A549 (cell line): ENCODE measurements around the gene COL16A1. TPM values are rescaled to one million over a fixed set of nuclear protein-coding genes. Genes with fewer than 3 reads are reported as not detected.

Experiments used
- ATAC-seq, 2 experiments: fragments of 200-7000 bp in 1 of 2; fragments of >200 bp in 1 of 2; cut with Nextera tagmentation in 1 of 2; cut with Tn5 transposase in 1 of 2; 3 replicates each; pipeline versions ENCODE4 v1.8.0 to v1.9.1; 2018 to 2020; ENCODE audit warnings: mild to moderate bottlenecking in 1 of 2, moderate library complexity in 1 of 2
- CTCF ChIA-PET: fragments of 300-600 bp; sonication (Branson Sonifier 250); formaldehyde crosslinking; extraction: SDS; loops from one replicate; lab custom pipeline; 2021; ENCODE audit warnings: antibody characterized with exemption, inconsistent platforms; lab: Yijun Ruan, JAX
- POLR2A ChIA-PET: fragments of 350-600 bp; formaldehyde crosslinking; extraction: SDS; loops from one replicate; lab custom pipeline; 2021; ENCODE audit warnings: antibody characterized with exemption, inconsistent platforms; lab: Yijun Ruan, JAX
- DNase-seq, 2 experiments: peaks; one replicate each; pipeline versions ENCODE4 v3.0.0 to v3.0.0-alpha.2; 2011 to 2016; ENCODE audit warnings: low read depth in 1 of 2, low spot score in 1 of 2
- FAIRE-seq: peaks from 2 replicates; lab custom pipeline; 2011; peaks lifted over from hg19 to GRCh38; lab: Jason Lieb, UNC
- H3K27ac ChIP-seq, 2 experiments: fragments of >200 bp; sonication (Bioruptor Twin); formaldehyde crosslinking; 3 replicates each; pipeline ENCODE4 v1.5.1; 2016 to 2017
- H3K4me1 ChIP-seq: fragments of >200 bp; sonication (Bioruptor Twin); formaldehyde crosslinking; 3 replicates; pipeline ENCODE4 v1.6.1; 2016
- H3K4me2 ChIP-seq: fragments of >200 bp; sonication (Bioruptor Twin); formaldehyde crosslinking; 3 replicates; pipeline ENCODE4 v1.6.1; 2016
- H3K4me3 ChIP-seq: fragments of >200 bp; sonication (Bioruptor Twin); formaldehyde crosslinking; 3 replicates; pipeline ENCODE4 v1.5.1; 2016
- H3K9me3 ChIP-seq: fragments of >200 bp; sonication (Bioruptor Twin); formaldehyde crosslinking; 3 replicates; pipeline ENCODE4 v1.6.1; 2016
- ATOH8 ChIP-seq: fragments of 250-450 bp; sonication (Bioruptor Pico); IDR thresholded peaks from 2 replicates; pipeline ENCODE4 v1.5.0; 2020; ENCODE audit warnings: low read depth, mild to moderate bottlenecking, moderate library complexity
- BHLHE40 ChIP-seq: IDR thresholded peaks from 2 replicates; pipeline ENCODE4 v1.6.1; 2012; ENCODE audit warnings: low read depth, low read length, inconsistent platforms
- CBX2 ChIP-seq: fragments of 200-600 bp; sonication (generic); IDR thresholded peaks from 2 replicates; pipeline ENCODE4 v1.6.1; 2016; ENCODE audit warnings: low read depth, mild to moderate bottlenecking, borderline replicate concordance
- CBX8 ChIP-seq: fragments of 200-600 bp; sonication (generic); IDR thresholded peaks from 2 replicates; pipeline ENCODE4 v1.6.1; 2016
- CEBPB ChIP-seq, 2 experiments: fragments of >200 bp in 1 of 2; sonication (Bioruptor Twin) in 1 of 2; formaldehyde crosslinking in 1 of 2; IDR thresholded peaks; 2 replicates each; pipeline ENCODE4 v1.6.1; 2012 to 2016
- CHD2 ChIP-seq: fragments of 150-350 bp; IDR thresholded peaks from 2 replicates; pipeline ENCODE4 v1.6.1; 2014; ENCODE audit warnings: low read length; ENCODE audit not compliant: partially characterized antibody
- CTCF ChIP-seq: fragments of >200 bp; sonication (Bioruptor Twin); formaldehyde crosslinking; IDR thresholded peaks from 3 replicates; pipeline ENCODE4 v1.5.1; 2016
- EHF ChIP-seq: fragments of 250-450 bp; sonication (Bioruptor Pico); IDR thresholded peaks from 2 replicates; pipeline ENCODE4 v1.5.0; 2020; ENCODE audit warnings: mild to moderate bottlenecking
- EHMT2 ChIP-seq: fragments of 200-600 bp; sonication (generic); IDR thresholded peaks from 2 replicates; pipeline ENCODE4 v1.6.1; 2016; ENCODE audit warnings: antibody characterized with exemption, low read depth, mild to moderate bottlenecking, moderate library complexity
- ELK1 ChIP-seq: fragments of 150-350 bp; IDR thresholded peaks from 2 replicates; pipeline ENCODE4 v1.6.1; 2014; ENCODE audit warnings: low read depth, mild to moderate bottlenecking, low read length
- FOSB ChIP-seq: fragments of 250-450 bp; sonication (Bioruptor Pico); IDR thresholded peaks from 2 replicates; pipeline ENCODE4 v1.5.0; 2020; ENCODE audit warnings: mild to moderate bottlenecking, moderate library complexity
- FOSL2 ChIP-seq, 2 experiments: fragments of 450-650 bp in 1 of 2; fragments of >200 bp in 1 of 2; sonication (Bioruptor Twin) in 1 of 2; formaldehyde crosslinking; IDR thresholded peaks; 2 replicates each; pipeline versions ENCODE4 v1.5.0 to v1.6.1; 2016 to 2020; ENCODE audit warnings: mild to moderate bottlenecking in 1 of 2, moderate library complexity in 1 of 2
- FOXS1 ChIP-seq: fragments of 250-450 bp; sonication (Bioruptor Pico); IDR thresholded peaks from 2 replicates; pipeline ENCODE4 v1.5.0; 2020; ENCODE audit warnings: mild to moderate bottlenecking, moderate library complexity
- GATA3 ChIP-seq: IDR thresholded peaks from 2 replicates; pipeline ENCODE4 v1.6.1; 2012; ENCODE audit warnings: borderline replicate concordance
- HDAC2 ChIP-seq: fragments of 200-600 bp; sonication (generic); IDR thresholded peaks from 2 replicates; pipeline ENCODE4 v1.6.1; 2016
- HMGXB4 ChIP-seq: fragments of 250-450 bp; sonication (Bioruptor Pico); IDR thresholded peaks from 2 replicates; pipeline ENCODE4 v1.5.0; 2021; ENCODE audit warnings: mild to moderate bottlenecking, moderate library complexity, borderline replicate concordance
- JUN ChIP-seq, 2 experiments: fragments of >200 bp; sonication (Bioruptor Twin); formaldehyde crosslinking; IDR thresholded peaks; 2 replicates in 1 of 2; 3 replicates in 1 of 2; pipeline ENCODE4 v1.6.1; 2016 to 2017
- JUNB ChIP-seq: fragments of >200 bp; sonication (Bioruptor Twin); formaldehyde crosslinking; IDR thresholded peaks from 2 replicates; pipeline ENCODE4 v1.6.1; 2016
- KDM5A ChIP-seq: fragments of 200-600 bp; sonication (generic); IDR thresholded peaks from 2 replicates; pipeline ENCODE4 v1.6.1; 2016; ENCODE audit warnings: antibody characterized with exemption, mild to moderate bottlenecking
- MAFK ChIP-seq: fragments of 450-650 bp; IDR thresholded peaks from 2 replicates; pipeline ENCODE4 v1.6.1; 2014; ENCODE audit not compliant: partially characterized antibody
- MAZ ChIP-seq: fragments of 150-350 bp; IDR thresholded peaks from 2 replicates; pipeline ENCODE4 v1.6.1; 2014; ENCODE audit warnings: antibody characterized with exemption, low read depth, low read length, borderline replicate concordance
- NPAS2 ChIP-seq: fragments of 250-450 bp; sonication (Bioruptor Pico); IDR thresholded peaks from 2 replicates; pipeline ENCODE4 v1.8.0; 2022; ENCODE audit warnings: mild to moderate bottlenecking, moderate library complexity, borderline replicate concordance
- PBX3 ChIP-seq: IDR thresholded peaks from 2 replicates; pipeline ENCODE4 v1.6.1; 2012
- POLR2AphosphoS2 ChIP-seq: conservative IDR thresholded peaks from 2 replicates; pipeline ENCODE4 v1.6.1; 2012; ENCODE audit warnings: low read length, improper control_type of control experiment, inconsistent platforms
- RAD21 ChIP-seq, 2 experiments: fragments of >200 bp in 1 of 2; sonication (Bioruptor Twin) in 1 of 2; formaldehyde crosslinking in 1 of 2; IDR thresholded peaks in 1 of 2; conservative IDR thresholded peaks in 1 of 2; 2 replicates in 1 of 2; 3 replicates in 1 of 2; pipeline ENCODE4 v1.6.1; 2012 to 2018; ENCODE audit warnings: inconsistent platforms in 1 of 2
- REST ChIP-seq: fragments of 200-600 bp; sonication (generic); IDR thresholded peaks from 2 replicates; pipeline ENCODE4 v1.6.1; 2016; ENCODE audit warnings: antibody characterized with exemption, mild to moderate bottlenecking, moderate library complexity
- RFX5 ChIP-seq: fragments of 450-650 bp; IDR thresholded peaks from 2 replicates; pipeline ENCODE4 v1.7.1; 2014; ENCODE audit warnings: antibody characterized with exemption, mild to moderate bottlenecking, moderate library complexity
- SREBF2 ChIP-seq: fragments of 450-650 bp; IDR thresholded peaks from 2 replicates; pipeline ENCODE4 v1.6.1; 2014; ENCODE audit warnings: mild to moderate bottlenecking, moderate library complexity
- ZC3H11A ChIP-seq: fragments of 450-650 bp; IDR thresholded peaks from 2 replicates; pipeline ENCODE4 v1.6.1; 2014; ENCODE audit warnings: antibody characterized with exemption, mild to moderate bottlenecking
- ZFP36 ChIP-seq: fragments of 450-650 bp; IDR thresholded peaks from 2 replicates; pipeline ENCODE4 v1.6.1; 2014; ENCODE audit warnings: borderline replicate concordance; ENCODE audit not compliant: partially characterized antibody
- WGBS: methylation state at CpG from one replicate; pipeline ENCODE4 v1.1.6; 2017; ENCODE audit errors: missing lambda C conversion rate; 5-methylcytosine and 5-hydroxymethylcytosine counted together
- polyA plus RNA-seq, 4 experiments: library from polyadenylated mRNA; depleted of rRNA in 3 of 4; stranded (reverse); fragments of >200 nt; fragmentation: RNase III in 1 of 4; extraction: RNeasy Plus Mini Kit Qiagen cat#74134 plus additional on column Dnase treatment in 1 of 4; gene quantifications; 2 replicates in 3 of 4; 3 replicates in 1 of 4; pipeline ENCODE4 v1.2.3, GENCODE V29; 2011 to 2017

Gene COL16A1
- polyA plus RNA-seq, 2 of the 4 experiments (the other 2 are of a cell fraction) = 1.4 to 8.1 TPM

- H3K4me3 ChIP-seq = peak overlapping the region; percentile 49
- H3K4me2 ChIP-seq = peak overlapping the region; percentile 94
- no peaks in the 10 kb centered on the region for H3K9me3 ChIP-seq
- peak; percentile 55 to 69 for DNase-seq
- ChIA-PET CTCF (interaction anchor here (0.8 to 12.0 kb wide), 28 partner anchors 10 to 165 kb away, joined by 3 to 183 read pairs (median 6); partner anchors contain the start of gene COL16A1), POLR2A (interaction anchor here (0.7 to 3.0 kb wide), 6 partner anchors 10 to 299 kb away, joined by 3 to 30 read pairs (median 8); no protein-coding TSS in a partner anchor)
- no peak for FAIRE-seq
- peak; percentile 54 to 58 for ATAC-seq
- H3K4me1 ChIP-seq = peaks cover 53% of the 10 kb centered on the region
- peak overlapping the region; percentile 91 to 94 for H3K27ac ChIP-seq
- WGBS = 4% methylated on average over 11 of the region's 39 CpGs
- TF ChIP-seq PBX3 (no peak), CHD2 (no peak), KDM5A (no peak), SREBF2 (no peak), GATA3 (0 out of 2 replicates have a peak, but pooled peaks have one; percentile 3), RFX5 (no peak), JUN (IDR thresholded peaks at IDR 0.05) (peak in 1 of 2 experiments; percentile 32; a peak in 1 of 5 replicates), MAFK (no peak), BHLHE40 (no peak), EHF (CRISPR knock-in tag) (no peak), MAZ (no peak), FOXS1 (CRISPR knock-in tag) (no peak), CEBPB (IDR thresholded peaks at IDR 0.05) (no peak), POLR2AphosphoS2 (no peak), JUNB (no peak), HDAC2 (no peak), ATOH8 (CRISPR knock-in tag) (no peak), NPAS2 (CRISPR knock-in tag) (no peak), RAD21 (conservative IDR thresholded peaks at IDR 0.05 in 1 of 2, IDR thresholded peaks at IDR 0.05 in 1 of 2) (peak; percentile 28 to 36; a peak in 3 of 5 replicates), FOSL2 (IDR thresholded peaks at IDR 0.05) (no peak), FOSL2 (CRISPR knock-in tag; IDR thresholded peaks at IDR 0.05) (peak; percentile 36), ZFP36 (no peak), CBX2 (no peak), ELK1 (no peak), ZC3H11A (no peak), EHMT2 (no peak), FOSB (no peak), CTCF (peak; percentile 56), CBX8 (no peak), REST (no peak), HMGXB4 (no peak)
These were observed 10.7 kb upstream of the COL16A1 start for GRCh38 chr1:31714442-31715086.
